DMS53 treated with DMSO at 0.1 percent for 48 hours (cell line): ENCODE measurements around the gene TARS3.

Experiments used
- DNase-seq: peaks from one replicate; lab custom pipeline; 2025; ENCODE audit not compliant: unreplicated experiment; lab: John Stamatoyannopoulos, UW

The TARS3 gene

DNA sequence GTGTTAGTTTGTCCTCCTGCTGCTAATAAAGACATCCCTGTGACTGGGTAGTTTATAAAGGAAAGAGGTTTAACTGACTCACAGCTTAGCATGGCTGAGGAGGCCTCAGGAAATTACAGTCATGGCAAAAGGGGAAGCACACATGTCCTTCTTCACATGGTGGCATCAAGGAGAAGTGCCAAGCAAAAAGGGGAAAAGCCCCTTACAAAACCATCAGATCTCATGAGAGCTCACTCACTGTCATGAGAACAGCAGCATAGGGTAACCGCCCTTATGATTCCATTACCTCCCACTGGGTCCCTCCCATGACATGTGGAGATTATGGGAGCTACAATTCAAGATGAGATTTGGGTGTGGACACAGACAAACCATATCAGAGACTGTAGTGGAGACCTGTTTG is 99.1 kb downstream of the TARS3 start:
- DNase-seq = no peak

DNA sequence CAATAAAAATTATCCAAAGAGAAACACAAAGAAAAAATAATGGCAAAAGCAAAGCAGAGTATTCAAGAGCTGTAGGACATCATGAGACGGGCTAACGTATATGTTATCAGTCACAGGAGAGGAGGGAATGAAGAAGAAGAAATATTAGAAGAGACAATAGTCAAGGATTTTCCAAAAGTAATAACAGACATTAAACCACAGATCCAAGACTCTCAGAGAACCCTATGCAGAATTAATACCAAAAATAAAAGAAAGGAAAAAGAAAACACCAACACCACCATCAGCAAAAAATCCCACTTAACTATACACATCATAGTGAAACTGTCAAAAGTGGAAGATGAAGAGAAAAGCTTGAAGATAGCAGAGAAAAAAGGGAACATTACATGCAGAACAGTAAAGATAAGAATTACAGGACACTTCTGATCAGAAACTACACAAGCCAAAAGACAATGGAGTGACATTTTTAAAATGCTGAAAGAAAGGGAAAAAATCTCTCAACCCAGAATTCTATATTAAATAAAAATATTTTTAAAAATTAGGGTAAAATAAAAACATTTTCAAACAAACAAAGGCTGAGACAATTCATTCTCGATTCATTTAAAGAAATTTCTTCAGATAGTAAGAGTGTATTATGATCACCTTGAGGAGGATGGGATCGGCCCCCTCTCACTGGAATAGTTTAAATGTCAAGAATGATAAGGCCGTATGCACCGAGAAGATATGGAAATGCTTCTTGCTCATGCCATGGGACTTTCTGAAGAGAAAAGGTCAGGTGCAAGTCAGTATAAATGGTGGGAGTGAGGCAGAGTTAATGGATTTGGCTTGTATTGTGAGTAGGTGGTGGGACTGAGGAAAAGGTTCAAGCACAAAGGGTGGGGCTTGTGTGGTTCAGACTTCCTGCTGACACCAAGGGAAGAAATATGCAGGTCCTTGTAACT is 100.6 kb downstream of the TARS3 start:
- DNase-seq = no peak

DNA sequence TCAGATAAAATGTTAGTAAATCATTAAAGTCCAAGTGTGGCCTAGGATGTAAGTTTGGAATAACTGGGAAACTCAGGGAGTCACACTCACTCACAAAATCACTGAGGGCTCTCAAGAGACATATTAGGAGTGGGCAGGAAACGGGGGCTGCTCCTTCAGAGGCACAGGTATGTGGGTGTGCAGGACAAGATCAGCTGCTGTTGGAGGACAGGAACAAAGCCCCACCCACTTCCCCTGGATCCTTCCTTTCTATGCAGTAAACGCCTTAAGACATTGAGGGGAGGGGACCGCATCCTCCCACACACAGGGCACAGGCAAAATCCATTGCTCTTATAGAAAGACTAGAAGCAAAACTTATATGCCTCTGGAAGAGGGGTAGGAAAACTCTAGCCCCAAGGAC is 102.3 kb downstream of the TARS3 start:
- DNase-seq = no peak

DNA sequence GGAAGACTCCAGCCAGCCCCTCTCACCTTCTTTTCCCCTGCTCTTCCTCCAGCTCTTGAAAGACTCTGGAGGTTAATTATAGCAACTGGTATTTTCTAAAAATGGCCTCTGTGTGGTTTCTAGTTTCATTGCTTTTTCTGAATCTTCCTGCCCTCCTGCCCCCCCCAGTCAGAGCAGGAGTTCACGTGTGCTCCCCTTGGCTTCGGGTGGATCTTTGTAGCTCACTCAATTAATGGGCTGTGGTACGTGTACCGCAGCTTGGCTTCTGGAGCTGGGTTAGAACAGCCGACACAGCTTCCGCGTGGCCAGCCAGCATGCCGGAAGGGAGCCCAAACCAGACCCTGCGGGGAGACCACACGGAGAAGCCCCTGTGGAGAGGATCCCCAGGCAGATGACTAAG is 103.6 kb downstream of the TARS3 start:
- no peak for DNase-seq

DNA sequence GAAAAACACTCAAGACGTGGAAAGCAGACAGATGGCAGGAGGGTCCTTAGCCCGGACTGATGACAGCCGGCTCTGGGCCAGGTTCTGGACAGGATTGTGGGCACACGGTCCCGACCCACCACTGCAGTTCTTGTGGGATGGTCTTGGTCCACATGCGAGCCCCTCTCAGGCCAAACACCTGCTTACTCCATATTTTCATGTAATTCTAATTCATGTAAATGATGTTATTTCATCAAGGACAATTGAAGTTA is 104.7 kb downstream of the TARS3 start:
- DNase-seq = no peak

DNA sequence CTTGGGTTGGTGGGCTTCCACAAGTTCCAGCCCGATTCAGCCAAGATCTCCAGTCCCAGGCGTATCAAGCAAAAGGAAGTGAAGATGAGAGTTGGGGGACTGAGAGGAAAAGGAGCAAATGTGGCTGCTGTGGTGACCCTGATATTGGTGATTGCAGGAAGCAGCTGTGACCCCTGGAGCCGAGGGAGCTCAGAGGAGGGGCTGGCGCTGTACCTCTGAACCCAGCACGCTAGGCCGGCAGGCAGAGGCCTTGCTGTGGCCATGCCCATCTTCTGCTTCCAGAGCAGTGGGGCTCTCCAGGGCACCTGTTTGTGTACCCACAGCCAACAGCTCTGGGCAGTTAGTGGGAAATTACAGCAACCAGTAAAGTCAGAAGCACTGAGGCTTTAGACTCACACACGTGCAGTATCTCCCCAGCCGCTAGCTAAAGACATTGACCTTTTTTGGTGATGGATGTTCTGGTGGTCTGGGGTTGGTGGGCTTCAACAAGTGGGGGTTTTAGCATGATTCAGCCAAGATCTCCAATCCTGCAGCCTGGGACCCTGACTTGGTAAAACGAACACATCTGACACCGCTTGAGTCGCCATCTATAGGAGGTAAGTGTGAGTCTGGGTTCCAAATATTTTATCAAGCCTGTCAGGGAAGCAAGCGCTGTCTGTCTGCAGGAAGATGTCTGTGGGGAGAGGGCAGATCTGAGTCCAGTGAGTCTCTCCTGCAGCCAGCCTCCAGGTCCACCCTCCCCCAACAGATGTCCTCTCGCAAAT is 105.2 kb downstream of the TARS3 start:
- no peak for DNase-seq

DNA sequence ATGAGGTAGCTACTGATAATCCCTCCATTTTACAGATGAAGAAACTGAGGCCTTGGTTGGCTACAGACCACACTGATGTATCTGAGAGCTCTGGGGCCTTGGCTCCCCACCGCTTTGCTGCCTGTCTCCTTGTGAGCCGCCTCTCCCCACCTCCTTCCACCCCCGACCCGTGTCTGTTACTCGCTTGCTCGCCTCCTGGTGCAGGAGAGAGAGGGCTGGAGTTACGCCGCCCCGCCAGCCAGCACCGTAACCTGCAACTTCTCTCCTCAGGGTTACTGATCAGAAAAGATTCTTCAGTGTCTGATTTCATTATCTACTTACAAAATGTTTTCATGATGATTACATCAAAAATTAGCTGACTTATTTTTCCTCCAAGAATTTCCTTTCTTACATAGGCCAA is 106.2 kb downstream of the TARS3 start:
- DNase-seq = no peak

DNA sequence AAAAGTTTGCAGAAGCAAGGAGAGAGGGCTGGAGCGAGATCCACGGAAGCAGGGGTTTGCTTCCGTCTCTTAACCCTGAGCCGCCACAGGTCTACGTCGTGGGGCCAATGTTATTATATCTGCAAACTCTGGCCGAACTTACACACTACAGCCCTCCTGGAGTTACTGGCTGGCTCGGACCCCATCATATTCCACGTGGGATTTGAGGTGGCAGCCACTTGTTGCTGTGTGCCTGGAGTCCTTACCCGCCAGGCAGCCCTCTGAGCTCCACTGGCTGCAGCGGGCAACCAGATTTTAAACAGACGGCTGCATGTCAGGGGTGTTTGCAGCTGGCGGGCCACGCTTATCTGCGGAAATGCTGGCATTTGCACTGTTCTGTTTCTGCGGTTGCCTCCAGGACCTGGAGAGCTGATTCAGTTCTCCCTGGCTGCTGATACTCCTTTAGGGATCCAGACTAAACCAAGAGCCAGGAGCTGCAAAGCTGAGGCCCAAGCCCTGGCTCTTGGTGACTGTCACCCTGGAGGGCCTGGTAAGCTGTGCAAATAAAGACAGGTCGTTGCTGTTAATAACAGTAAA is 106.8 kb downstream of the TARS3 start:
- no peak for DNase-seq

DNA sequence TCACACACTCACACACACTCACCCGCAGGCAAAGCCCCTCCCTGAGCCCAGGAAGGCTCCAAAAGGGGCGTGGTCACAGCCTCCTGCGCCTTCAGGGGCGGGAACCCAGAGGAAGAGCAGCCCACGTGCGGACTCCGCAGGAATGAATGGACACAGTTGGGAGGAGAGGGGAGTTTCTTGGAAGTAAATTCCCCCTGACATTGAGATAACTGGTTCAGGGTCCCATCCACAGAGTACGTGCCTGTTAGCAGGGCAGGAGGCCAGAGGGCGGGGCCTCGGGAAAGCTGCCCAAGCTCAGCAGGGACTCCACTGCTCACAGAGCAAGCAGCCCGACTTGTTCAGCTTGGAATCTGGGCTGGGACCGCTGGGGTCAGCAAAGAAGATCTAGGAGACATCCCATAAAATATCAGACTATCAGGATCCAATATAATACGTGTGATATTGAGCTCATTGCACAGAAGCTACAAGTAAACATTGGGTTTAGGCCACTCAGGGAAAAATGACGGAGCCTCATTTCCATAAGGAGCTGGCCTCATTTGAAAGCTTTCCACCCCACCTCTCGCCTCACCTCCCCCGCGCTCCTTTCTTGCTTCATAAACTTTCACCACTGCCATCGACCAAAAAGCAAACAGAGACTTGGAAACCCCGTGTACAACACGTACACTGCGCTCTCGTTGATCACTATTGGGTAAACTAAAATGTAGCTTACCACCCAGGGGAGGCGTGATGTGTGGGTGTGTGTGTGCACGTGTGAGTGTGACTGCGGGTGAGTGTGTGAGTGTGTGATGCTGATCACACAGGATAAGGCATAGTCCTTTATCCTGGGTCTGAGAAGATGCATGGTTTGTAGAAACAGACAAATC is 108.1 kb downstream of the TARS3 start:
- DNase-seq = no peak

DNA sequence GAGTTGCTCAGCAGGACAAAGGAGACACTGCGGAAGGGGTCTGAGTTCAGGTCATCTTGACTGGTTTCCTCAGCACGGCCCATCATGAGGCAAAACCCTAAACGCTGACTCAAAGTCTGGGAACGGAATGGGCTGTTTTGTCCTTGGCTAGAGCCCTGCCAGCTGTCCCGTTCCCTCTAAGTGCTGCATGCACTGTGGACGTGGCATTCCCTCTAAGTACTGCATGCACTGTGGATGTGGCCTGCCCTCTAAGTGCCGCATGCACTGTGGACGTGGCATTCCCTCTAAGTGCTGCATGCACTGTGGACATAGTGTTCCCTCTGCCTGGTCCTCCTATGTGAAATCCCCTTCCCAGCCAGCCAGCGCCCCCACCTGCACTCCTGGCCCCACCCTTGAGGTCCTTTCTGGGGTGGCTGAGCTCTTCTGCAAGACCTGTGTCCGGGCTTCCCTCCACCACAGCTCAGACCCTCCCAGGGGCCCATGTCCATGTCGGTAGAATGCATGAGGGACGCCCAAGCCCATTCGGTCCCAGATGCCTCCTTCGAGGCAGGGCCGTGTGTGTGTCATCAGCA is 108.8 kb downstream of the TARS3 start:
- no peak for DNase-seq

DNA sequence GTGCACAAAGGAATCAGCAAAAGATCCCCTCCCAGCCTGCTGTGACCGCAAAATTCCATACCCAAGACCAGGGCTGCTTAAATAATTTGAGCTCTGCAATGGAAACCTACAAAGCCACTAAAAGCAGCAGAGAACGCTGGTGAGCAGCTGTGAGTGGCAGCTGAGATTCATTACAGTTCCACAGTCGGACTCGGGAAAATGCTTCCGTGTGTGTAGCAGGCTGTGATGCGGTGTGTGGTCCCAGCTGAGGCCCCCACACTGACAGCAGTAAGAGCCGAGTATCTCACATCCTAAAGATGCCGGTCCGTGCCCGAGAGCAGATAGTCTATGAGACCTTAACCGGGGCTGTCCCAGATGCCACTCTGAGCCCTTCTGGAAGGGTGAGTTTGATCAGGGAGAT is 109.5 kb downstream of the TARS3 start:
- DNase-seq = no peak

DNA sequence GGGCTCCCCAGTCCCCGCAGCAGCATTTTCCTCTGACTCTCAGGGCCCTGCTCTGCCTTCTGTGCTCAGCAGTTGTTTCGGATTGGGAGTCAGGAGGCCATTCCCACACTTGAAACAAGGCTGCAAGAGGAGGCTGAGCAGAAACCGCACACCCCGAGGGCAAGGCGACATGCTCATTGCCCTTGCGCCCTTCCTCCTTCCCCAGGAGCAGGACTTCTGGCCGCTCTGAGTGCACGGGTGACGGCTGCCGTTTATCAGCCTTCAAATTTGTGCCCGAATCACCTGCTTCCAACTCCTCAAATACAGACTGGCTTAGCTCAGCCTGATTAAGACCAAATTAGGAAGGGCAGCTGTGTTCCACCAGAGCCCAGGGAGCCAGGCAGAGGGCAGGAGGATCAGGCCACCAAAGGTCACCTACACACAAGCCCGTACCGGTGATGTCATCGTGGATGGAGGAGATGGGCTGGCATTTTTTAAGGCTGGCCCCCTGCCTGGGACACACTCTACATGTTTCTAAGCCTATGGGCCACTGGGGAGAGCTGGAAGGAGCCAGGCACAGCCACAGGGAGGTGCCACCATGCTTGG is 110.2 kb downstream of the TARS3 start:
- DNase-seq = no peak

DNA sequence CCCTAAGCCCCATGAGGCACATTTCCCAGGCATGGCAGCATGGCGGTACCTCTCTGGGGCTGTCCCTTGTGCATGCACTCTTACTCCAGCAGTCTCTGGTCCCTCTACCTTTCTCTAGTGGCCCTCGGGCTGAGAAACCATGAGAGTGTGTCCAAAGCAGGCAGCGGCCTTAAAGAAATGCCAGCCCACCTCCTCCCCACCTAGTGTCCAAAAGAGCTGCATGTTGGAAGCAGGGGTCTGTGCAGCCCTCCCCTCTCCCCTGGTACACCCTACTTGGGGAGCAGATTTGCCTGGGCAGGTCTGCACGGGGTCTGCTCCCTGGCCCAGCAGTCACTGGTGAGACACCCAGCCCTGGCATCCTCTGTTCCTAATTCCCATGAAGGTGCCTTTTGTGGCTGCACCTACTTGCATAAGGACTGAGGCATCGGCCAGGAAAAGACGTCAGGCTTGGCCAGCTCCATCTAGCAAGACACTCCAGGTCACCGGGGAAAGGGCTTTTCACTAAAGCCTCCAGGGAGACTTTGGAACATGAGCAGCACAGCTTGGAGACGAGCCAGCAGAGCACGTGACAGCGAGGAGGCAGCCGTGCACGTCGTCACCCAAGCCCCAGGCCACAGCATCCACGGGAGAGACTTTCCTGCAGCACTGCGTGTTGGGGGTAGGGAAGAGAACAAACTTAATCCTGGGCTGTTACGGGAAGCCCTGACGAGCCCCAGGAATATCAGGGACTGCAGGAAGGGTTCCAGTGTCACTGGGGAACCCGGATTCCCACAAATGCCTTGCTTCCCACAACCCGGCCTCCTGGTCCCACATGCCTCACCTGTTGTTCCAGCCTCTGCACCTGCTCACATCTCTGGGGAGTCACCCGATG is 110.9 kb downstream of the TARS3 start:
- peak; percentile 3 for DNase-seq

DNA sequence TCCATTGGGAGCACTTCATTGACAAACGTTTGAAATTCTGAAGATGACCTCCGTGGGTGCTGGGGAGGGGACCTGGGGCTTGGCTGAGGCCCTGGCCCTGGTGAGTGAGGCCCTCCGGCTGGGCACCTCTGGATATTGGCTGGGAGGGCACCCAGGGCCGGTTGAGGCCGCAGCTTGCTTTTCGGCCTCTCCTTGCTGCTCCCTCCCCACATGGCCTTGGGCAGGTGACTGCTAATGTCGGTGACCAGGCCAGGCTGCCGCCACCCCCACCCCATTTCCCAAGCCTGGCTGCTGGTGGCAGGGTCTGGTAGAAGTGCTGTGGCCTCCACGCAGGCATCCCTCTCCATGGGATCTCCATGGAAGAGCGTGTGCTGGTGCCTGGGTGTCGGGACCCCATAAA is 111.6 kb downstream of the TARS3 start:
- no peak for DNase-seq

DNA sequence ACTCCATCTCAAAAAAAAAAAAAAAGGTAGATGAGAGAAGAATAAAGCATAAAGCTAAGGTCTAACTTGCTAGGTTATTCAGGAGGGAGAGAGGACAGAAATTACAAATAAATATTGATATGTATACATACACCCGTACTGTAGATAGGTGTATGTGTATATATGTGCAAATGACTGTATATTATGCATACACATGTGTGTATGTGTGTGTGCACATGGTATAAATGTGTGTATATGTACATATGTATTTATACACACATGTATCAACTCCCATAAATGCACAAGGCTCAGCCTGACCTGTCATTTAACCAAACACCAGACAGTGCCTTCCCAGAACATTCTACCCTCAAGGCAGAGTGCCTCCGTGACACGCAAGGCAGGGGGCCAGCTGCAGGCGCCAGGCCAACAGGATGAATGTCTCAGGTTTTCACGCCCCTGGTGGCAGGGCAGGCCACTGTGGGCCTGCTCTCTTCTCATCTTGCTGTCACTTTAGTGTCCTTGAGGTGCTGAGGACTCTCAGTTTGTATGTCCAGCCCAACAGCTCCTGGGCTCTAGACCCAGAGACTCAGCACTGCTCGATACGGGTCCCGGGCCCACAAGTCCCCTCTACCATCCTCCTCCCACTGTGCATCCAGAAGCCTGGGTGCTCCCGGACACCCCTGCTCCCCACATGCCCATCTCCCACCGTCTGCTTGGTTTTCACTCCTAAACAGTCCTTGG is 112.5 kb downstream of the TARS3 start:
- DNase-seq = no peak

DNA sequence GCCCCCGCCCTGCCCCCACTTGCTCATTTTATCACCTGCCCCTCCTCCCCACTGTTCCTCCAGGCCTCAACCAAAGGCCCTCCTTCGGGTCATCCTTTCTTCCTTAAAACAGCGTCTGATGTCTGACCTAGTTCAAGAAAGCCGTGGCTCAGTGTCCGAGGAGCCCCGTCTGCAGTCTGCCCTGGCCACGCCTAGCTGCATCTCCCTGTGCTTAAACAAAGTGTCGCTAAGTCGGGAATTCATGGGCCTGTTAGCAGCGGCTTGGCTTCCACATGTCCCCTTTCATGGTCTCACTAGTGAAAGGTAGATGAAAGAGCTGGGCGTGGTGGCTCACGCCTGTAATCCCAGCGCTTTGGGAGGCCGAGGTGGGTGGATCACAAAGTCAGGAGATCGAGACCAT is 113.3 kb downstream of the TARS3 start:
- DNase-seq = no peak

DNA sequence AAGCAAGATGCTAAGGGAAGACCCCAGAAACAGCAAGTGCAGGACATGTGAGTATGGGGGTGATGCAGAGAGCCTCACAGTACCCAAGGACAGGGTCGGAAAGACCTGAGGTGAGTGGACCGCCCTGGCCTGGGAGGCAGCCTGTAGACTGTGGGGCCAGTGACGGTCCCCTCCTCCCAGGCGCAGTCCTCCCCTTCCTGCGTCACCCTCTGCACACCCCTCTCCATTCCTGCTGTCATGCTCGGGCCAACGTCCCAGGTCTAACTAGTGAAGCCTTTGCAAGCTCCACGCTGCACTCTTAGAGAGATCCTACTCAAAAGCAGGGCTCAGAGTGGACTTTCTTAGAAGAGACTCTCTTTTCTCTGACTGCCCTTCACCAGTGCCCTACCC is 113.7 kb downstream of the TARS3 start:
- no peak for DNase-seq

DNA sequence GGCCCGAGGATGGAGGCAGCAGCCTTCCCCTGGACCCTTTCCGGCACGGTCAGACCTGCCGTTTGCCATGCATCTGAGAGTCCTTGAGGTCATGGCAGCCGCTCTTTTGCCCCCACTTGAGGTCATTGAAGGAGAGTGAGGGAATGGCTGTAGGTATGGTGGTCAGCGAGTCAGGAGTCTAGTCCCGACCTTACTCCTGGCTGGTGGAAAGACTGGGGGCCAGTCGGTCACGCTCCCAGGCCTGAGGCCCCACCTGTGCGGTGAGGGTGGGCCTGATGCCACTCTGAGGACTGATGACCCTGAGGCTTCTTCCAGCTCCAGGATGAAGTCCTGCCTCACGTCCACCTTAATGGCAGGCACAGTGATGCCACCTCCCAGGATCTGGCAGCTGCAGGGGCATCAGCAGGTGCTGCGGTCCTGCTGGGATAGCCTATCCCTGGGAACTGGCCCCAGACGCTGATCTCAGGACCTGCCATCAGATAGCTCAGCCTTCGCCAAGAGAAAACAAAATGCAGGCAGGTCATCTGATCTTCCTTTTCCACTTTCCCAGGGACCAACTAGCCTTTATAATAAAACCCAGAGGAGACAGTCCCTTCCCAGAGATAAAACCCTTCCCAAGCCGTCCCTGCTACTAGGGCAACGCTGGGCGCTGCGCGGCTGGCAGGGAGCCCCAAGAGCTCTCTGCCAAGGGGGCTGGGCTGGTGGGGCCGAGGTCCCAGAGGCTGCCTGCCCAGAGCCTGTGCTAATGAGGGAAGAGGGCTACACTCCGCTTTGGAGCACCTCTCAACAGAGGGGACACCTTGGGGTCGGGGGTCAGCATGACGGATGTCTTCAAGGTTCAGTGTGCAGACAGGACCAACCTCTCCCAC is 114.3 kb downstream of the TARS3 start:
- DNase-seq = no peak
